NOMO-1 treated with dmso at 0.1 percent for 144 hours (cell line): ENCODE data around the gene DSG2.
"Not testable (repeated sequence)": the region's sequence is repeated elsewhere in the genome, so short reads cannot be mapped to it uniquely, and the experiment has no call there.

Experiments used
- DNase-seq: peaks from one replicate; lab custom pipeline; 2025; ENCODE audit not compliant: unreplicated experiment; lab: John Stamatoyannopoulos, UW

The DSG2 gene

DNA sequence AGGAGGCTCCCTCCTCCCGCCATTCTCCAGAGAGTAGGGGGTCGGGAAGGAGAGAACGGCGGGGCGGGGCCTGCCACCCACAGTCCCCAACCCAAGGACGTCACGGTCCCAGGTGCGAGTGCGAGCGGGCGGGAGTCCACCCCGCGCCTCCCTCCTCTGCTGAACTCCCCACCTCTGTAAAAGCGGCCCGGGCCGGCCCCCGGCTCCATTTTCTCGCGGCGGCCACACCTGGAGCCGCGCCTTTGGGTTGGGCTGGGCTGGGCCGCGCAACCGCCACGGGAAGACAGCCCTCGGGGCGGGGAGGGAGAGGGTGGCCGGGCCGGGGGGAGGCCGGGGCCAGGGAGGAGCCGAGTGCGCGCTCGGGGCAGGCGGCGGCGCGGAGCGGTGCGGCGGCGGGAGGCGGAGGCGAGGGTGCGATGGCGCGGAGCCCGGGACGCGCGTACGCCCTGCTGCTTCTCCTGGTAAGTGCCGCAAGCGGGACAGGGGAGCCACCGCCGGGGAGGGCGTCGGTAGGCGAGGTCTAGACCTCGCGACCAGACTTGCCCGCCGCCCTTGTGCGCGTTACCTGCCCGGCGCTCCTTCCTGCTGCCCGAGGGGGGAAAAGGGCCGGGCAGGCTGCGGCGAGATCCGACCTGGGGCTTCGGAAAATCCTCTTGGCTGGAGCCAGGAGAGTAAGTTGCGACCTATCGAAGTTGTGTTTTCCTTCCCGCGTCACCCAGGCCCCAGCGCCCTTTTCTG, at the start of gene DSG2:
Gene DSG2 (plus strand): TSS at position 342 of the 738 bp plus-strand sequence. CDS start 75 bp downstream, at position 417.
- no peak for DNase-seq

DNA sequence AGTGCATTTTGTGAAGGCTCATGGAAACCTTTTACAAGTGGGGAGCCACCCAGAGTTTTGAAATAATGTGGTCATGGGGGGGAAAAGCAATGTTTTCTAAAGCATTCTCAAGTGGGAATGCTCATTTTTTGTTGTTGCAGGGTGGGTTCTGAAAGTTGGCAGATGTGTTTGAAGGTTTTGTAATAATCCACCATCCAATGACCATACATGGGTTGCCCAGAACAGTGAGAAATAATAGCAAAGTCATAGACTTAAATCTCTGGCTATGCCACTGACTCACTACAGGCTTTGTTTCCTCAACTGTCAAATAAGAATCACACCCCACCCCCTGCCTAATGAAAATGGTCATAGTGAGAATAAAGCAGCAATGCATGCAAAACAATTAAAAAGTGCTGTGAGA, 47.6 kb upstream of the DSG2 start:
- no peak for DNase-seq

DNA sequence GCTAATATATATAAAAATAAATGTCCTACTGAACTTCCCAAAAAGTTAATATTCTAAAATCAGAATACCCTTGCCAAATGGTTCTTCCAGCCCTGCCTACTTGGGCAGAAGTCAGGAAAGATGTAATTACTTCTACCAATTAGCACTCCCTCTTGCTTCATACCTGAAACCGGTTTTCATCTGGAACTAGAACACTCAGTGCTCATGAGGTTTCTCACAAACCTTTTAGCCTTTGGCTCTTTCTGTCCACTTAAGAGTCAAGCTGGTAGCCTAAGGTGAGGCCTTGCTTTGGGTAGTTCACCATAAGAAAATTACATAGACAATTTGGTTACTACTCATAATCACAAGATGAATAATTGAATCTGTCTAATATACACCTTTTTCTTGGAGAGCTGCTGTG, 46.4 kb upstream of the DSG2 start:
- no peak for DNase-seq

DNA sequence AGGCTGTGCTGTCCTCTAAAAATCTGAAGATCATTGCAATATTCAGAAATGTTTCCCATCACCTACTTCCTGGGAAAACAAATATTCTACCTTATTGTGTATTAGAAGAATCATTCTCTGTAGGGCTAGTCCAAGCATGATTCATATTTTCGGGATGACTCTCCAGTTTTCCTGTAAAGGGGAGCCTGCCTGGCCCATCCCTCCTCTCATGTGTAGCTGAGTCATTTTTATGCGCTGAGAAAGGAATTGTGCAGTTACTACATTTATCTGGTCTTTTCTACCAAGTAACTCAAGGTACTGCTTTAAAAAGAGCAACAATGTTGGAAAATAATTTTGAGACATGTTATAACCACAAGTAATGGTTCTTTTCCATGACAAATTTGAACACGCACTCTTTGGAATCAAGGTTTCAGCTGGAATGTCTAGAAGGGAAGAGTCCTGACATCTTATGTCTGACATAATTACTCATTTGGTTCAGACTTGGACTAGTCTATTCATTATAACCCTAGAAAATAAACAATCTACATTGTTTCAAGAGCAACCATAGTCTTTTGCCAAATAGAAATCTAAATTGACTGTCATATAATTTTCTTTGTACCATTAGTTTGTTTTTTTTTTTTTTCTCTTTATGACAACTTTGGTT, 43.8 kb upstream of the DSG2 start:
- DNase-seq, result no peak

DNA sequence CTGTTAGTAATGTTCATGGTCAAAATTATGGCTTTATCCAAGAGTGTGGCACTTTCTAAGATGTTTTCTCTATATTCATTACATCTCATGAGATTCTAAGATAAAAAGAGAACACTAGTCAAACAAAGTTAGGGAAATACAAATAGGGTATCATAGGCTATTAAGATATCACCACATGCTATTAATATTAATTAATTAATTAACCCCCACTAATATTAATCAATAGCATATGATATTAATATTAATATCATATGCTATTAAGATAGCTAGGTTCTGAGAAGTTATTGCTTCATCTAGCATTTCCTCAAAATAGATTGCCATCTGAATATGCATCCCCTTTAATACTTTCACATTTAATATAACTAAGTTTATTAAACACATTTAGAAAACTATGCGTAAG, 28.3 kb upstream of the DSG2 start:
- no peak for DNase-seq

DNA sequence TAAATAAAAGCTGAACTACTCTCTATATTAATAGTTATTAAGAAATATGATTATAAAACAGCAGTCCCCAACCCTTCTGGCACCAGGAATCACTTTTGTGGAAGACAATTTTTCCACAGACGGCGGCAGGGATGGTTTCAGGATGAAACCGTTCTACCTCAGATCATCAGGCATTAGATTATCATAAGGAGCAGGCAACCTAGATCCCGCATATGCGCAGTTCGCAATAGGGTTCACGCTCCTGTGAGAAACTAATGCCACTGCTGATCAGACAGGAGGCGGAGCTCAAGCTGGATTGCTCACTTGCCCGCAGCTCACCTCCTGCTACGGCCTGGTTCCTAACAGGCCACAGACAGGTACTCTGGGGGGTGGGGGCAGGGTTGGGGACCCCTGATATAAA, 19.3 kb upstream of the DSG2 start:
- no peak for DNase-seq

DNA sequence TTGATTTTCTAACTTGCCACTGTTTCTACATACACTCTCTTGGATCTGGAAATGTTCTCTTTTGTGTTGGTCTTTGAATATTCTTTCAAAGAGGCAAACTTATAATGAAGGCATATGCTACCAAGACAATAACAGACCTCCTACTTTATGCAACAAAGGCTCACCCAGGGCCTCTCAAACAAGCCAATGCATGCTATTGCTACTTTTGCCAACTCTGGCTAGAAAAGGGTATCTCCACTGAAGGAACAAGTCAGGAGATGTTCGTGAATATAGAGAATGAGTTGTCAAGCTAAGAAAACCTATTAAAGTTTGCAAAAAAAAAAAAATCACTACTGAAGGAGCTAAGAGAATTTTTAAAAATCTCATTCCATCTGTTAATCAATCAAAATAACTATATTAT, 15.9 kb upstream of the DSG2 start:
- DNase-seq, result no peak

DNA sequence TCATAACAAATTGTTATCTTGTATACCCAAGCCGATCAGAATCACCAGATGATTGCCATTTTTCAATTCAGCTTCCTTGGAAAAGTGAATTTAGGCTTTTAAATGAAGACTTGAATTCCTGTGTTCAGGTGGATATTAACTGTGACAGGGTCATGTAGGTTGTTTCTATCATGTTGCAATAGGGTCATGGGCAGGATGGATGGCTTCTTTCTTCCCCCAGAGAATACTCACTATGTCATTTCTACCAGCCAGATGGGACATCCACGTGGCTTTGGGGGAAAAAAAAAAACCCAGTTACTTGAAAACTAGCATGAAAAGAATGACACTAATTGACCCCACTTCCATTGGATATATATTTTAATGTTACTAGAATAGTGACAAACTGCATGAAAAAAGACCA, 14.6 kb upstream of the DSG2 start:
- DNase-seq, result no peak

DNA sequence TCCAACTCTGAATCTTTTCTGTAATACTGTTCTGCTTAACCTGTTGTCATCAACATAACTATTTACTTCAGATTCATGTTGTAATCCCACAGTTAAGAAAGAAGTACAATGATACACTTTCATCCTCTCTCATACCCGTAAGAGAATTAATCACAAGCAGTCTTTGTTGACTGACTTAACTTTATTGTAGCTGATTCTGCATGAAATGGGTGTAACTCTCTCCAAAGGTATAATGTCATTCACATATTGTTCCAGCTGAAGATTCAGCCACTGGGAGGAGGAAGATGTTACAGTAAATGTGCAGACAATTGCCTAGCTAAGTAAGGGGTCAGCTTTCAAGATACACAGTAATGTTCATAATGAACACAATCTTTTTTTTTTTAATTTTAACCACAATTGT, 13.5 kb upstream of the DSG2 start:
- DNase-seq, result no peak

DNA sequence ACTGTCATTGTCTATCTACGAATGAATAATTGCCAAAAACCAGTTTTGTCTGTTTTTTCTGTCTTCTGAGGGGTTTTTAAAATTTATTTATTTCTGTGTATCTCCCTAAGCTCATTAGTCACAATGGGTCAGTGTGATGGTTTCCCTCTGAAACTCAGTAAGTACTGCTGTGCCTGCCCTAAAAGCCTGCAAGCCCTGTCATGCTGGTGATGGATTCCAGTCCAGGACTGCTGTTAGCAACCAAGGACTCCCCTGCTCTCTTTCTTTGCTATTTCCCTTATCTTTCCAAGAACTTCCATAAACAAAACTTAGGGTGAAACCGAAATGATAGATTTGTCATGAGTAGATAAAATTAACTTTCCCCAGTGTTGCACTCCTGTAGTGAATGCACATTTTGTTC, 11.8 kb upstream of the DSG2 start:
- DNase-seq, result no peak

DNA sequence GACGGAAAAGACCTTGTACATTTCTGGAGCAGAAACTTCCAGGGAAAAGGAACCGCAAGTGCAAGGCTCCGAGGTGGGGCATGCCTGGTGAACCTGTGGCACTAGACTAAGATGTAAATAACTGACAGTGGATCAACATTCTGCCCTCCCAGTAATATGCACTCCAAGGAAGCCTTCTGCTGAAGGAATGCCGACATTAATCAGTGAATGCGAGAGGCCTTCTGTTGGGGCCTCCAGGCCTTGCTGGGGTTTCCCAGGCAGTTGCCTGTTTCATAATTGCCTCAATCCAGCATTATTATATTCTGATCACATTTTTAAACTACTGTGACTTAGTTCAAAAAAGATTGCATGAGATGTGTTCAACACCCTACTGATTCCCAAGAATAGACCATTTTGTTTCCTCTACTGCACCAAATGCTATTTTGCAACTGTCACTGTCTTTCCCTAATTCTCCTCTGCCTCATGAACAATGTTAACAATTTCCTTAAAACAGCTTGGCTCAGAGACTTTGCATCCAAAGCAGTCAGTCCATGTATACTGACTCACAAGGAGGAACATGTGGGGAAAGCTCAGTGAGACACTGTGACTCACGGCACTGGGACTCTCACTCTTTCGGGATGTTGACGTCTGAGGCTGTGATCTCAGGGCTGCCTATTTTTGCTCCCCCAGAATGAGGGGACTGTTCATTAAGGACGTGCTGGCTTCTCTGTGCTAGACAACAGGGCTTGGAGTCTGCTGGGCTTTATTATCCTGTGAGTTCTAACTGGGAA, 10.5 kb upstream of the DSG2 start:
- no peak for DNase-seq

DNA sequence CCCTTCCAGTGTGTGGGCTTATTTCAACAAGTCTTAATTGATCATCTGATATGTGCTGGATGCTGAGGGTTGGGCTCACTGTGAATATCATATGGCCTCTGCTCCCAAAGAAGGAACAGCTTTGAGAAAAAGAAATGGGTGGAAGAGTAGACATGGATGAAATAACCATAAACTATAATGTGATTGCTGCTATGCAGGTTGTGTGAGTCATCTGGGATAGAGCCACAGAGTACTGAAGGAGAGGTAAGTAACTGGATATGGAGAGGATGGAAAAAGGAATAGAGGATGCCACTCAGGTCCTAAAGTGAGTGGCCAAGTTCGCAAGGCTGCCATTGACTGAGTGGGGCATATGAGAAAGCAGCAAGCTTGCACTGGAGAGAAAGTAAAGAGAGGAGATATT, 8.7 kb upstream of the DSG2 start:
- no peak for DNase-seq

DNA sequence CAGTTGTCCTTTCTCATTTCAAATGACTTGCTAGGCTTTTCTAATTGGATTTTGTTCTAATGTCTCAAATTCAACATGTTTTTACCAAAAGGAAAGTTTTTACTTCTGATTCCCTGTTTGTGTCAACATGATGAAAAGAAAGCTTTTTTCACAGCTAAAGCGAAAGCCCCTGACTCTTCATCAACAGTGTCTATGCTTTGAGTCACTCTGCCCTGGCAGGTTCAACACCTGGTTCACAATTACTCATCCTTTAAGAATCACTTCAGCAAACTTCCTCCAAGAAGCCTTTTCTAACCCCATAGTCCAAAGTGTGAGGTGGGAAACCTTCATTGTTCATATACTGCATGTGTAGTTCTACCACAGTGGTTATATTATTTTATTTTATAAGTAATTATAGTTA, 7.6 kb upstream of the DSG2 start:
- no peak for DNase-seq

DNA sequence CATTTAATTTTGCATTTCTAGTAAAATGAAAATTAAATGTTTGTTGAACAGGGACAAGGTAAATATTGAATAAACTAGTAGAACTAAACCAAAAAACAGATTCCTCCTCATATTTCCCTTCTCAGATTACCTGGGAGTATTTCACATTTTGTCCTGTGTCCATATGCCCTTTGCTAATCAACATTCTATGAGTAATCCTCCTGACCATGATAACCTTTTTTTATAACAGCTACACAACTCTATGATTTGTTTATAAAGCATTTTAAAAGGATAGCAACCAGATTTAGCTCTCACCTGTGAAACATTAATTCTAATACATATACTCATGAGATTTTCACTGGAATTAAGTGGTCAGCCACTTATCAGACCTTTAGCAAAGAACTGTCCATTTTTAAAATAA, 7.1 kb upstream of the DSG2 start:
- DNase-seq, result no peak

DNA sequence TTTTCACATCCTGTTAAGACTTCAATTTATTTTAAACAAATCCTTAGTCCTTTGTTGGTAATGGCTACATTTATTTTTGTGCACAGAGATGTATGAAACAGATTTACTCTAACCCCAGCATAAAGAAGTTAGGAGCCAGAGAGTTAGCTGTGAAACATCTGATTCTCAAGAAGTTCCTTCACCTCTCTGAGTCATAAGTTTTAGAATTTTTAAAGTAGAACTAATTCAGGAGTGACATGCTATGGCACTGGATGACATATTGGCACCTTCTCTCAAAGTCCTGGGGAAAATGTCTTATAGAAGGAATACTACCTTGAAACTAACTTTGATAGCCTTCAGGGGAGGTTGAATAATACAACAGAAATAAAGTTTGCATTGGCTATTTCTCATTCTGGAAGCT, 6.4 kb upstream of the DSG2 start:
- DNase-seq, result no peak

DNA sequence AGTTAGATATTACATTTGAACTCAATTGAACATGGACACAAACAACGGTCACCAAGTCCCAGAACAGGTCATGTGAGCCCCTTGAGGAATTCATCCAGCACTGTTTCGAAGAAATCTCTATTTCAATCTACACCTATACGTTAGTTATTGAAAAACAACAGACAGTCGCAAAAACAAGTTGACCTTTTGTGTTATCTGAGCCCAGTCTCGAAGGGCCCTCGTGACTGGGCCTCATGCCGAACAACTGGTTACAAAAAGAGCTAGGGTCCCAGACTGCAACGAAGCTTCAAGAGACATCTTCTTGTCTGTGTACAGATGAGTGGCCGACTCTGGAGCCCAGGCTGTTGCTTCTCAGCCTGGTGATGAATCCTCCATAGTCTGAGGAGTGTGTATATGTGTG, 5.3 kb upstream of the DSG2 start:
- no peak for DNase-seq

DNA sequence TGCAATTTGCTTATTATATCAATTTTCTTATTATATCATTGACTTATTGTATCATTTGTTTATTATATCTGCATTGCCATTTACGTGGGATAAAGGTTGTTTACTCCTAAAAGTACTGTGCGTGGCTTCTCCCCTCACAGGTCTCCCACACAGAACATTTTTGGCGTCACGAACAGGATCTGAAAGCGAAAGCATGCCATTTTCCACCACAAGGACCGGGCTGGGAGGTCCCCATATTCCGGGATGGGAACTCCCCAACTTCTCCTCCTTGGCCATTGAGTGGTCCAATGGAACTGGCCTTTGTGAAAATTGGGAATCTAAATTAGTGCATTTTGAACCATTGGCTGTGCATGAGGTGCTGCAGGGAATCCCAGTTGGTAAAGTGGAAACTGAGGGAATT, 4.8 kb upstream of the DSG2 start:
- no peak for DNase-seq

DNA sequence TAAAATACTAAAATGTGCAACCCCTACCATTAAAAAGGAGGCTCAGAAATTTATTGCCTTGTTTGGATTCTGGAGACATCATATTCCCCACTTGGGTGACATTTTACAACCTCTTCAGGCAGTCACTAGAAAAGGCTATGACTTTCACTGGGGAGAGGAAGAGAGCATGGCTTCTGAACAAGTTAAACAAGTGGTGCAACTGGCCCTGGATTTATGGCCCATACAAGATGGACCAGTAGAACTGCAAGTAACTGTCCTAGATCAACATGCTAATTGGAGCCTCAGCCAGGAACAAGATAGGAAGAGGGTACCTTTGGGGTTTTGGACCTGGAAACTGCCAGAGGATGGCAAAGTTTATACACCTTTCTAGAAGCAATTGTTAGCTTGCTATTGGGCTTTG, 4.0 kb upstream of the DSG2 start:
- DNase-seq, result no peak

DNA sequence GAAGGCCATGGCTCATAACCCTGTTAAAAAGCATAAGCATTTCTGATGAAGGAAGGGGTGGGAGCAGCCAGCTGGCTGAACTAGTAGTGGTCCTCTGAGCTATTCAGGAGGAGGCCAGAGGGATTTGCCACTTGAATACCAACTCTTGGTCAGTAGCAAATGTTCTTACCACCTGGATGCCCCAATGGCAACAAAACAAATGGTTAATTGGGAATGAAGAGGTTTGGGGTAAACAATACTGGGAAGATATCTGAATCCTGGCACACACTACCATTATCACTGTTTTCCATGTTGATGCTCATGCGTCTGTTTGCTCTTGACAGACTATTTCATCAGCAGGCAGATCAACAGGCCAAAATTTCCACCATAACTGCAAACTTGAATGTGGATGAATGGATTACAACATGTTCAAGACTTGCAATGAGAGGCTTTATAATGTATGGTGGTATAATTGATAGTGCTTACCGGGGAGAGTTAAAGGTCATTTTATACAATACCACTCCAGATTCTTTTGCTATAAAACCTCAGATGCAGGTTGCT, 3.2 kb upstream of the DSG2 start:
- not testable (repeated sequence) for DNase-seq

DNA sequence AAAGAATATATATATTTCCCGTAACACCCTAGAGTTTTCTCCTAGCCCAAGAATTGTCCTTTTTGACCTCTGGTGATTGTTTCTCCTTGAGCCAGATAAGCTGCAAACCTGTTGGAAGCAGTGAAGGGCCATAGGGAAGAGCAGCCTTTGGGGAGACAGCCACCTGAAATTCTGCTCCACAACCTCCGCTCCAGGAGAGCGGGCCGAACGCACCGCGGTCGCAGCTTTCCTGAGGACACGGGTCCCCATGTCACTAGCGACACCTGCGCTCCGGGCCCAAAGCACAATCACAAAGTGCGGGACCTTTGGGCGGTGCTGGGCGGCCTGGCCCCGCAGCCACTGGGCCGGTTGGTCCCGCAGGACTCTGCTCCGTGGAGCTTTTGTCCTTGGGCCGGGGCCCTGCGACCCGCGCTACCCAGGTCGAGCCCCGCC, 557 bp upstream of the DSG2 start:
- DNase-seq, result no peak

DNA sequence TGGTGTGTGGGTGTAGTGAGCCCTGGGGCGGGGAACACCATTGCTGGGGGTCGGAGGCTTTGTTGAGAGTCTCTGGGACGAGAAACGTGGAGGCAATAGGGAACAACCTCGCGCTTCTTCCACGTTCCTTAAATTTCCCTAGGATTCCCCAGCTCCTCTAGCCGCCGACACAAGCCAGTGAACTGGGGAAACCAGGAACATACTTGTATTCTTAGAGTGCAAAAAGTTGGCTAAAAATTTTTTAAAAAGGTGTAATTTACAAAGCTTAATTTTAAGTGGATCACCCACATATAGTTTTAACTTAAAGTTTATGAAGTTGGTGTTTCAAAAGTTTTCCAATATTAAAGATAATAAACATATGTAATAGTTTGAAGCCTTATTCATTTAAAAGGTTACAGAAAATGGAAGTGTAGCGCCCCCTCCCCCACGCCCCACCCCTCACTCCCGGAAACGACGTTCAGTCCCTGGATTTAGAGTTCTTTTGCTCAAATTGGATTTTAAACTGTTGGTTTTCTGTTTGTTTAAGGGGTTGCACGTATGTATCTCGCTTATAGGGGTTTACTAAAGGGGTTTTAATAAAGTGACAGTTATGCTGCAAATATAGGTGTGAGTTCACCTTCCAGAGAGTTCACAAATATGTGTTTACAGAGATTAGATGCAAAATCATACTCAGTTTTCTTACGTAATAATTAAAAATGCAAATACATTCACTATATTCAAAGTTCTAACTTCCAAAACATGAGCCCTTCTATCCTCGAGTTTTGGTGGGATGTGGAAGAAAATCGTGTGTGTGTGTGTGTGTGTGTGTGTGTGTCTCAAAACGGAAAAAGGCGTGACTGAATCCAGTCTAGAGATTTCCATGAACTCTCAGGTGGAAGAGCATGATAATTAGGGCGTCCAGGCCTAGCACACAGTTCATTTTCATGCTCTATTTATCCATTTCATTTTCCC, 872 bp downstream of the DSG2 start:
- DNase-seq, result no peak
